ENCODE data around the gene ARSK.

The ARSK gene

DNA sequence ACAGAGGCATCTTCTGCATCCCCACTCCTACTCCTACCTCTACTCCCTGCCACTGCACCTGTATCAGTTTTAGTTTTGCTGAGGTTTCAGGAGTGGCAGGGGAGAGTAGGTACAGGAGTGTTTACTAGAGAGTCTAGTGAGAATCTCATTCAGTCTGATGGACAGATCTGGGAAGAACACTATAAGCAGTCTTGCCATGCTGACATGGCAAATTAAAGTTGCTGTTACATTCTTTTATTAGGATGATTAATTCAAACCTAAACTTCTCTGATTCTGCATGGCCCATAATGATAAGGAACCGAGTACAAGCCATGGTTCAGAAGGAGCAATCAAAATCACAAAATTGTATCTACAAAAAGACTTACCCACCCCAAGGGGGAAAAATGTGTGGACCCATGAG, 7.4 kb downstream of the ARSK start:
- H3K4me3 ChIP-seq (ENCODE audit: low read depth in 1 of 2, low read length in 1 of 2), result no peak overlapping the region
- H3K27ac ChIP-seq, result no peak overlapping the region
- no peak for TF ChIP-seq CTCF (IDR thresholded peaks at IDR 0.05)
- no peaks in the 10 kb centered on the region for H3K36me3 ChIP-seq
- H3K9me3 ChIP-seq, result no peaks in the 10 kb centered on the region
- H3K4me1 ChIP-seq (ENCODE audit: control insufficient read depth in 1 of 2, insufficient read depth in 1 of 2, low read depth in 1 of 2, low read length in 1 of 2), result no peaks in the 10 kb centered on the region
- H3K27me3 ChIP-seq, result no peaks in the 10 kb centered on the region

DNA sequence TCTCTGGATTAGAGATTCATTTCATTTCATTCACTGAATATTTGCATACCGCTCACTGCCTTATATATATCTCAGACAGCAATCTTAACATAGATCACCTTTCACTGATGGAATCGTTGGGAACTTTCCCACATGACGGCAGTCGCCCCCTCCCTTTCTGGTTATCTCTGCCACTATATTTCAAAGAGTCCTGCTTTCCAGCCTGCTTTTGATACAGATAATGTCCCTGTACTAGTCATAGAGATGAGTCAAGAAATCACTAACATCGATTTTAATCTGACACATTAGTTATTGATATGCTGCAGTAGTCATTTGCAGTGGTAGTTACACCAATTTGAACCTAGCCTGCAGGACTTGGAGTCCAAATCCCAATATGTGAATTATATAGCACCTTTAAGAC, 8.5 kb downstream of the ARSK start:
- Histone ChIP-seq H3K4me3 (ENCODE audit: low read depth in 1 of 2, low read length in 1 of 2) (no peak overlapping the region), H3K27ac (no peak overlapping the region), H3K36me3 (no peaks in the 10 kb centered on the region), H3K9me3 (no peaks in the 10 kb centered on the region), H3K27me3 (no peaks in the 10 kb centered on the region), H3K4me1 (ENCODE audit: control insufficient read depth in 1 of 2, insufficient read depth in 1 of 2, low read depth in 1 of 2, low read length in 1 of 2) (no peaks in the 10 kb centered on the region)
- TF ChIP-seq CTCF (IDR thresholded peaks at IDR 0.05), result no peak

DNA sequence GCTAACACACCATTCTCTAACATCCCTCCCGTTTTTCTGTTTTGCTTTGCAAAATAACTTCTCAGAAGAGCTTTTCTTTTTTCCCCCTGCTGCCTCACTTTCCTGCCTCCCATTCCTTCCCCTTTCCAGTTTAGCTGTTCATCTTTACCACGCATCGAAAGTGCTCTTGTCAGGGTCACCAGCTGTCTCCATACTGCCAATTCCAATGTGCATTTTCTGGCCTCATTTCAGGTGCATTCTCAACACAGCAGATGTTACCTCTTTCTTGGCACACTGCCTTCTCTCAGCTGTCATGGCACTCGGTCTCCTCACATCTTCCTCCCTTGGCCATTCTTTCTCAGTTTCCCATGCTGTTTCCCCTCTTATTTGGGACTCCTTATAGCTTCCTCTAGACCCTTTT, 9.5 kb downstream of the ARSK start:
- Histone ChIP-seq H3K4me1 (ENCODE audit: control insufficient read depth in 1 of 2, insufficient read depth in 1 of 2, low read depth in 1 of 2, low read length in 1 of 2) (no peaks in the 10 kb centered on the region), H3K36me3 (no peaks in the 10 kb centered on the region), H3K27ac (no peak overlapping the region), H3K9me3 (no peaks in the 10 kb centered on the region), H3K27me3 (no peaks in the 10 kb centered on the region), H3K4me3 (ENCODE audit: low read depth in 1 of 2, low read length in 1 of 2) (no peak overlapping the region)
- TF ChIP-seq CTCF (IDR thresholded peaks at IDR 0.05), result no peak

GRCh38 chr5:95565280-95565920, 10.5 kb downstream of the ARSK start:
- Histone ChIP-seq H3K4me1 (ENCODE audit: control insufficient read depth in 1 of 2, insufficient read depth in 1 of 2, low read depth in 1 of 2, low read length in 1 of 2) (no peaks in the 10 kb centered on the region), H3K36me3 (no peaks in the 10 kb centered on the region), H3K4me3 (ENCODE audit: low read depth in 1 of 2, low read length in 1 of 2) (no peak overlapping the region), H3K9me3 (no peaks in the 10 kb centered on the region), H3K27ac (no peak overlapping the region), H3K27me3 (no peaks in the 10 kb centered on the region)
- TF ChIP-seq CTCF (IDR thresholded peaks at IDR 0.05), result no peak

GRCh38 chr5:95572016-95572415, 17.1 kb downstream of the ARSK start:
- Histone ChIP-seq H3K9me3 (no peaks in the 10 kb centered on the region), H3K4me3 (ENCODE audit: low read depth in 1 of 2, low read length in 1 of 2) (no peak overlapping the region), H3K27me3 (no peaks in the 10 kb centered on the region), H3K36me3 (no peaks in the 10 kb centered on the region), H3K4me1 (ENCODE audit: control insufficient read depth in 1 of 2, insufficient read depth in 1 of 2, low read depth in 1 of 2, low read length in 1 of 2) (no peaks in the 10 kb centered on the region), H3K27ac (no peak overlapping the region)
- no peak for TF ChIP-seq CTCF (IDR thresholded peaks at IDR 0.05)

DNA sequence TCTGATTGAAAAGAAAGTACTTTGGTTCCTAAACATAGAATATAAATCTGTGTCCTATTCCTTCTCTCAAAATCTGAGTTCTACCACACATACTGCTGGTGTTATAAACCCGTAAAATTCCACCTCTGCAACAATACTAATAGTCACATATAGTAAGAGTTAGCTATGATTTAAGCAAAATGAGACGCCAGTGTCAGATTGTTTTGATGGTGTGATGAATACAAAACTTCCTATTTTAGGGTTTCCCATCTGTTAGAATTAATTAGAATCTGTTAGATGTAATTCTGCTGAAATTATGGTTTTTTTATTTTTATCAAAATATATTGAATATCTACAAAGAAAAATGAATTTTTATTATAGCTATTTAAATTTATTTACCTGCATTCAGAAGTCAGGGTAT, 26.7 kb downstream of the ARSK start:
- no peaks in the 10 kb centered on the region for H3K36me3 ChIP-seq
- TF ChIP-seq CTCF (IDR thresholded peaks at IDR 0.05), result no peak
- no peak overlapping the region for H3K27ac ChIP-seq
- no peaks in the 10 kb centered on the region for H3K27me3 ChIP-seq
- H3K4me1 ChIP-seq (ENCODE audit: control insufficient read depth in 1 of 2, insufficient read depth in 1 of 2, low read depth in 1 of 2, low read length in 1 of 2), result no peaks in the 10 kb centered on the region
- no peaks in the 10 kb centered on the region for H3K9me3 ChIP-seq
- H3K4me3 ChIP-seq (ENCODE audit: low read depth in 1 of 2, low read length in 1 of 2), result no peak overlapping the region
